SH-SY5Y (cell line): ENCODE measurements around the gene DUXA.

ENCODE experiments used
- GATA2 ChIP-seq: IDR thresholded peaks from 2 replicates; pipeline ENCODE4 v1.6.1; 2011; ENCODE audit warnings: mild to moderate bottlenecking, low read depth, low read length
- GATA3 ChIP-seq: IDR thresholded peaks from 2 replicates; pipeline ENCODE4 v1.6.1; 2011; ENCODE audit warnings: low read depth, mild to moderate bottlenecking, low read length, moderate library complexity

Gene DUXA

DNA sequence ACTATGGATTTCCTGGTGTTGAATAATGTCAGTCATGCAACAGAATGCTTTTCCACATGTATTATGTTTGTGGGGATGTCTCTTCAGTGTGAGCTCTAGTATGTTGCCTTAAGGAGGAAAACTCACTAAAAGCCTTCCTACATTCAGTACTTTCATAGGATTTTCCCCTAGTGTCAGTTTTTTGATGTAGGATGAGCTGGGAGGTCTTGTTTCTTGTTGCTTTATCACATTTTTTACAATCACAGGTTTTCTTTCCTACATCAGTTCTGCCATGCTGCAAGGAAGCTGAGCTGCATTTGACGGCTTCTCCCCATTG lies 56.0 kb downstream of the DUXA start:
- TF ChIP-seq GATA2 (no peak), GATA3 (no peak)

DNA sequence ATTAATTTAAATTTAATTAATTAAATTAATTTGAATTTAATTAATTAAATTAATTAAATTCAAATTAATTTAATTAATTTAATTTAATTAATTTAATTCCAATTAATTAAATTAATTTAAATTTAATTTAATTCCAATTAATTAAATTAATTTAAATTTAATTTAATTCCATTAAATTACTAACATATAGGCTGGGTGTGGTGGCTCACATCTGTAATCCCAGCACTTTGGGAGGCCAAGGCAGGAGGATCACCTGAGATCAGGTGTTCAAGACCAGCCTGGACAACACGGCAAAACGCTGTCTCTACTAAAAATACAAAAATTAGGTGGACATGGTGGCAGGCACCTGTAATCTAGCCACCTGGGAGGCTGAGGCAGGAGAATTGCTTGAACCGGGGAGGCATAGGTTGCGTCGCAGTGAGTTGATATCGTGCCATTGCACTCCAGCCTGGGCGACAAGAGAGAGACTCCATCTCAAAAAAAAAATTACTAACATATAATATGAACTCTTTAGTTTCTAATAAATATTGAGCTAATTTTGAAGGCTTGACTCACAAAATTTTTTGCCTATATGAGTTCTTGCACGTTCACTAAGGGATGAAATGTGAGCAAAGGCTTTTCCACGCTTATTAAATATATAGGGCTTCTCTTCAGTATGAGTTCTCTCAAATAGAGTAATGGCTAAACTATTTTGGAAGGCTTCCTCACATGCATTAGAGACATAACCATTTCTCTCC lies 56.5 kb downstream of the DUXA start:
- TF ChIP-seq GATA3 = no peak
- no peak for TF ChIP-seq GATA2

DNA sequence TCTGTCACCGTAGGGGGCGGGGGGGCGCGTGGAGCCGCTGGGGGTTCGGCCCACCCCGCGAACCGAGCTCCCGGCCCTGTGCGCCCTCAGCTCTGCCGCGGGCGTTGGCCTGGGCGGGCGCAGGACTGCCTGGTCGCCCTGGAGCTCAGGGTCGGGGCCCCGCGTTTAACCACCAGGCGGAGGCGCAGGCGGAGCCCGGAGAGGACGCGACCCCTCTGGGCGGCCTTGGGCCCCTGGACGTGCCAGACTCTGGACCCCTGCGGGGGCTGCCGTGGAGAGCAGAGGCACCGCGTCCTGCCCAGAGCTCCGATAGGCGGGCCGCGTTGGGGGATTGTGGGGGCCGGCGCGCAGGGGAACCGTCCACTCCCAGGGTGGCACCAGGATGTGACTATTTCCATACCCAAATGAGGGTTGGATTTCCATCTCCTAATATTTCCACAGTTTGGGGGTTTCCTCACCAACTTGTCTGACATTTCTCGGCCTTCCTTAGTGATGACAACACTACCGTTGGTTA lies 60.5 kb downstream of the DUXA start:
- TF ChIP-seq GATA2 = no peak

- TF ChIP-seq GATA3 (no peak), GATA2 (no peak)
Measured at GRCh38 chr19:57105976-57106721, 61.1 kb downstream of the DUXA start.
